ENCODE results near the gene PTPN4. TPM values are rescaled to one million over a fixed set of nuclear protein-coding genes. Genes with fewer than 3 reads are reported as not detected.
"Not testable (repeated sequence)": the region's sequence is repeated elsewhere in the genome, so short reads cannot be mapped to it uniquely, and the experiment has no call there.

The PTPN4 gene
- total RNA-seq, 1 donor from 2014 or later: 175 TPM

DNA sequence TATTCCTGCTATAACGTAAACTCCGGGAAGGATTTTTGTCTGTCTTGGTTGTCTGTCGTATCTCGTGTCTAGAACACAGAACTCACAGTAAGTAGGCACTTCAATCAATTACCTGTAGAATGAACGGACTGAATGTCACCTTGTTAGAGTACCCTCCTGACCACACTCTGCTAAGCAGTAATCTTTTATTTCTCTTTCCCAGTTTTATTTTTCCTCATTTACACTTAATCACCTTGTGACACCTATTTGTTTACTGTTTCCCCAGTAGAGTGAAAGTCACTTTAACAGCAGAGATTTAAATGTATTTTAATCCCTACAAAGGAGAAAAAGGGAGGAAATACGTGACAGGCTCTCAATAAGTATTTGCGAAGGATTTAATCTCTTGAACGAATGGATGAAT lies 252.6 kb downstream of the PTPN4 start:
- DNase-seq (ENCODE audit: low spot score in 2 of 2) (no peak), FAIRE-seq (no peak)

DNA sequence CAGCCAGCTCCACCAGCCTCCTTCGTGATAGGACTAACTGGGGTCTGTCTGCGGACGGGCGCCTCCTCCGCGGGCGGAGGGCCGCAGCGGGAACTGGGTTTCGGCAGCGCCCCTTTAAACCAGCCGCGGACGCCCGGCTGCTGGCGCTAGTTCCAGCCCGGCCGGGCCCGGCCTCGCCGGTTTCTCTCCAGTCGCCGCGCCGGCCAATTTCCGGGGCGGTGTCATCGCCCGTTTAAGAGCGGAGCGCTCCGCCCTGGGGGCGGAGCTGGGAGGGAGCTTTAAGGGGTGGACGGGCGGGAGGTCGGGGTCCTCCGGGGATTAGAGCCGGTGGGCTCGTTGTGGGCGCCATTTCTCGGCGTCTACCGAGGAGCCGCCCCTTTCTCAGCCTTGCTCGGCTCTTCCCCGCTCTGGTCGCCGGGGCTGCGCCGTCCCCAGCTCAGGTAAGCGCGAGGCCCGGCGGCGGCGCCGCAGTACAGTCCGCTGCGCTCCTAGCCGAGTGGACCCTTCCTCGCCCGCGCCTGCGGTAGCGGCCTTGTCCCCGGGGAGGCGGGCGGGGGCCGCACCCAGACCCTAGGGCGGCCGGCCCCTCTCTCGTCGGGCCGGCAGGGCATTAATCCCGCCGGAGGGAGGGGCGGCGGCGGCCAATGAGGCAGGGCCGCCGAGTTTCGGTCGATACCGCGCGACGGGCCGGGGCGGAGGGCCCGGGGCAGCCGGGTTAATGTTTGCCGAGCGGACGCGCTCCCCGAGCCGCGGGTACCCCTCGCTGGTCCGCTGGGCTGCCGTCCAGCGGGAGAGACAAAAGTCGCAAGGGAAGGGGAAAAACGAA lies 253.3 kb downstream of the PTPN4 start, which contains the start of gene EPB41L5:
EPB41L5 (plus strand) TSS at position 307 of the 826 bp plus-strand sequence. CDS start 6,008 bp downstream, outside the sequence.
- peak; percentile 85 to 88 for DNase-seq (ENCODE audit: low spot score in 2 of 2)
- no peak for FAIRE-seq

DNA sequence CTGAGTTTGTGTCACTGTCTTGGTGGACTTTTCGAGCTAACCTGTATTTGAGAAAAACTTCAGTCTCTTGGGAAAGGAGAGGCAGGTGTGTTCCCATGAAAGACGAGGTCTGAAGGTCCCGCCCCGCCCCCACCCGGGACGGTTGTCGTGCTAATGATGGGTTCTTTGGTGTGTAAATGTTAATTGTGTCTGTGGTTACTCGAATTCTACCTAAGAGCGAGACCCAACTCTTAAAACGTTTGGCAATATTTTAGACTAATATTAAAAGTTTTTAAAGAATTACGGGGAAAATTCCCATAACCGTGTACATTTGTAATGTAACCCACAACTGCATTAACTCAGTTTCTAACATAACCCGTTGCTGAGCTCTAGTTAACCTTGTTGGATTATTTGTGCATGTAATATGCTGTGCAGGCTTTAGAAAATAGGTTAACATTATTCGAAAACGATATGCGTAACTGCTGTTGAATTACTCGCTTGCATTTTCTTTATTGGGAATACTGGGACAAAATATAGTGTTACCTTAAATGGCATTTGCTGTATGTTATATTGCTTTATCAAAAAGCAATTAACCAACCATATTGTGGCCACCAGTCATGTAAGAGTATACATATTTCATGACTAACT lies 254.0 kb downstream of the PTPN4 start:
- DNase-seq (ENCODE audit: low spot score in 2 of 2): no peak
- no peak for FAIRE-seq

GRCh38 chr2:120014226-120014980 lies 254.7 kb downstream of the PTPN4 start:
- DNase-seq (ENCODE audit: low spot score in 2 of 2) (no peak), FAIRE-seq (no peak)

- FAIRE-seq (no peak), DNase-seq (ENCODE audit: low spot score in 2 of 2) (no peak)
Observed at GRCh38 chr2:120016800-120017199, 257.1 kb downstream of the PTPN4 start.

DNA sequence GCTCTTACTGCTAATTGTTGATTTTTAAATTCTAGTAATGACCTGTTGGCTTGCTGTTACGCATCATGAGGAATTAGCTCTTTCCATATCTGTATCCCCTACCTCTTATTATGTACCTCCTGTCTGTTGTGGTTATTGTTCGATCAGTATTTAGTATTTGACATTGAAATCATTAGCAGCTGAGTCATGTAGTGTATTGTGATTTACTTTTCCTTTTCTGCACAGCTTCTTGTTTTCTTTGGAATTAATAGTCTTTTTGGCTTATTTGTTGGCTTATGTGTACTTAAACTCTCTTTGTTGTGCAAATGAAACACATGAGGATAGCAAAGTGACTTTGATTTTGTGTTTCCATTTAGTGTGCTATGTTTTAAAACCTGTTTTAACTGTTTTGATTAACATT lies 257.5 kb downstream of the PTPN4 start:
- FAIRE-seq (no peak), DNase-seq (ENCODE audit: low spot score in 2 of 2) (no peak)

GRCh38 chr2:120018549-120018948 lies 258.8 kb downstream of the PTPN4 start:
- FAIRE-seq (no peak), DNase-seq (ENCODE audit: low spot score in 2 of 2) (no peak)

GRCh38 chr2:120020554-120020953 lies 260.8 kb downstream of the PTPN4 start:
- FAIRE-seq (no peak), DNase-seq (ENCODE audit: low spot score in 2 of 2) (no peak)

- DNase-seq (ENCODE audit: low spot score in 2 of 2); FAIRE-seq: not testable (repeated sequence)
Observed at GRCh38 chr2:120022505-120022904, 262.8 kb downstream of the PTPN4 start.

GRCh38 chr2:120026890-120027289 lies 267.2 kb downstream of the PTPN4 start:
- FAIRE-seq: no peak
- DNase-seq (ENCODE audit: low spot score in 2 of 2): no peak

DNA sequence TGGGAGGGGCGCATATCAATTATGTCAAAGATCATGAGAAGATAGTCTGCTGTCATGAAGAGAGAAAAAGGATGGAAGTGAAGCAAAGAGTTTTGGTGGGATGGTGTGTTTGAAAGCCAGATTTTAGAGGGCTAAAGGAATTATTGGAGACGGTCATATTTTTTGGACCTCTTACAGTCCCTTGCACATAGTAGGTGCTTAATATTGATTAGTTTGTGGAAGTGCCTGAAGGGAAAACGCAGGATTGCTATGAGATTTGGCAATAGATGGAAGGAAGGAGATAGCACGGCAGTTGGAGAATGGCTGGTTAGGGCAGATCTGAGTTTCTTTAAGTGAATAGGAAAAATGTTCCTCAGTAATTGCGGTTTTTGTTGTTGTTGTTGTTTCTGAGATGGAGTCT lies 269.1 kb downstream of the PTPN4 start:
- no peak for DNase-seq (ENCODE audit: low spot score in 2 of 2)
- no peak for FAIRE-seq

- DNase-seq (ENCODE audit: low spot score in 2 of 2): no peak
- FAIRE-seq: no peak
Observed at GRCh38 chr2:120029672-120030640, 270.2 kb downstream of the PTPN4 start.

GRCh38 chr2:120032297-120032696 lies 272.6 kb downstream of the PTPN4 start:
- FAIRE-seq (no peak), DNase-seq (ENCODE audit: low spot score in 2 of 2) (no peak)

Other genes starting within 250 kb of the PTPN4 start
- 0.82 TPM for gene SCTR, start 235.4 kb upstream of the PTPN4 start, total RNA-seq
- gene CFAP221, start 215.5 kb upstream of the PTPN4 start, total RNA-seq: 7.3 TPM
- gene TMEM177, start 80.7 kb upstream of the PTPN4 start, total RNA-seq: 12.6 TPM

All from frontal cortex (tissue), 4 donors.